GM18505 (cell line): ENCODE data around the gene HRH3.
A peak's percentile ranks its signal among the peaks of the same experiment; 100 is the strongest.

Experiments
- ATAC-seq: cut with Tn5 transposase; IDR thresholded peaks from one replicate; pipeline ENCODE4 v1.9.1; 2021; ENCODE audit not compliant: unreplicated experiment
- POLR2A ChIP-seq: IDR thresholded peaks from 4 replicates; pipeline ENCODE4 v1.6.1; 2011; ENCODE audit warnings: borderline replicate concordance; ENCODE audit not compliant: insufficient read depth, insufficient read length; ENCODE audit errors: extremely low read depth

Gene HRH3

DNA sequence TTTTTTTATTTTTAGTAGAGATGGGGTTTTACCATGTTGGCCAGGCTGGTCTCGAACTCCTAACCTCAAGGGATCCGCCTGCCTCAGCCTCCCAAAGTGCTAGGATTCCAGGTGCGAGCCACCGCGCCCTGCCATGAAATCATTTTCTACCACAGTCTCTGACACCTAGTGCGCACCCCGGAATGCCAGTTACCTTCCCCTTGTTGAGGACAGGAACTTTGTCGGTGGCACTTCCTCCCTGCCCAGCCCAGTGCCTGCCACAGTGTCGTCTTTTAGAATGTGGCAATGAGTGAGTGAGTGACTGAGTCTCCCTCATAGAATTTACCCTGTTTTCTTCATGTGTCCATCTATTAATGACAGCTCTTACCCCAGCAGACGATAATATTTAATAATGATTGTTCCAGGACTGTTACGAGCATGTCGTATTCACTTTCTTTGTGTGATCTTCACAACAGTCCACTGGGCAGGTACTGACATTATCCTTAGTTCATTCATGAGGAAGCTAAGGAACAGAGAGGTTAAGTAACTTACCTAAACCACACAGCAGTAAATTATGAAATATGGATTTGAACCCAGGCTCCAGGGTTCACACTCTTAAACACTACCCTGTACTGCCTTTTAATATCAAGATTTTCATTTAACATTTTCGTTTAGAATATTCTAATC lies 20.1 kb upstream of the HRH3 start:
- ATAC-seq, result no peak
- no peak for TF ChIP-seq POLR2A

- ATAC-seq, result no peak
- no peak for TF ChIP-seq POLR2A
These were observed 19.3 kb upstream of the HRH3 start for GRCh38 chr20:62239278-62239879.

- no peak for TF ChIP-seq POLR2A
- peak; percentile 16 for ATAC-seq
These were observed 18.6 kb upstream of the HRH3 start for GRCh38 chr20:62238569-62239277.

GRCh38 chr20:62237801-62238568 lies 17.9 kb upstream of the HRH3 start, which contains the start of gene OSBPL2:
TSS of gene OSBPL2 (plus strand) at chr20:62238521. CDS start at chr20:62256185, 17,664 bp downstream.
- TF ChIP-seq POLR2A, result peak; percentile 48
- ATAC-seq, result peak; percentile 95

- TF ChIP-seq POLR2A, result no peak
- ATAC-seq, result no peak
These were observed 17.4 kb upstream of the HRH3 start for GRCh38 chr20:62237514-62237800.

GRCh38 chr20:62236766-62237513 lies 16.9 kb upstream of the HRH3 start:
- no peak for TF ChIP-seq POLR2A
- no peak for ATAC-seq

DNA sequence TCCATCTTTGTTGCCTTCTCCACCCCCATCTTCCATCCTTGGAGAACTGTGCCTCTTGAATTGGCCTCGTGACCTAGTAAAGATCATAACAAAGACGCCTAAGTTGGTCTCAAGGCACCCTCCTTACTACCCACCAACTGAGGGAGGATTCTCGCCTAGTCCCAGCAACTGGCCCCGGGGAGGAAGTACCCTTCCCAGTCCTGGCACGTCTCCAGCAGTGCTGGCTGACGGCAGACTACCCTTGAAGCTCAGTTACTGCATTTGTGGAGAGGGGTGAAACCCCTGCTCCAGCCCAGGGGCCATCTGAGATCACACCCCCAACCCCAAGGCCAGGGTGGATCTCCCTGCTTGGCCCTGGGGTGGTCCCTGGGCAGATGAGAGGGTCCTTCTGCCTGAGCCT lies 16.1 kb upstream of the HRH3 start:
- no peak for TF ChIP-seq POLR2A
- ATAC-seq, result no peak

DNA sequence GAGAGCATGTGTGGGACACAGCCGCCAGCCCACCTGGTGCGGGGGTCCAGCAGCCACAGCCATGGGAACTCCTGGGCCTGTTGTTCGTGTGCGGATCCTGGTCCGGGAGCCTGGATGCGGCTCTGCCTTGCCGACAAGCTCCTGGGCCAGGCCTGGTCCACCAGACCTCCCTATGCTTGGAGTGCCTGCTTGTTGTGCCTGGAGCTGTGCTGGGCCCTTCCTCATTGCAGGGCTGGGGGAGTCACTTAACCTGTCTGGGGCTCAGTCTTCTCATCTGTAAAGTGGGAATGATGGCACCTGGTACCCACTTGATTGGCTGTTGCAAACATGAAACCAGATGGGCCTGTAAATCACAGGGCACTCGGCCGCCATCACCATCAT lies 15.7 kb upstream of the HRH3 start:
- no peak for TF ChIP-seq POLR2A
- ATAC-seq, result no peak

DNA sequence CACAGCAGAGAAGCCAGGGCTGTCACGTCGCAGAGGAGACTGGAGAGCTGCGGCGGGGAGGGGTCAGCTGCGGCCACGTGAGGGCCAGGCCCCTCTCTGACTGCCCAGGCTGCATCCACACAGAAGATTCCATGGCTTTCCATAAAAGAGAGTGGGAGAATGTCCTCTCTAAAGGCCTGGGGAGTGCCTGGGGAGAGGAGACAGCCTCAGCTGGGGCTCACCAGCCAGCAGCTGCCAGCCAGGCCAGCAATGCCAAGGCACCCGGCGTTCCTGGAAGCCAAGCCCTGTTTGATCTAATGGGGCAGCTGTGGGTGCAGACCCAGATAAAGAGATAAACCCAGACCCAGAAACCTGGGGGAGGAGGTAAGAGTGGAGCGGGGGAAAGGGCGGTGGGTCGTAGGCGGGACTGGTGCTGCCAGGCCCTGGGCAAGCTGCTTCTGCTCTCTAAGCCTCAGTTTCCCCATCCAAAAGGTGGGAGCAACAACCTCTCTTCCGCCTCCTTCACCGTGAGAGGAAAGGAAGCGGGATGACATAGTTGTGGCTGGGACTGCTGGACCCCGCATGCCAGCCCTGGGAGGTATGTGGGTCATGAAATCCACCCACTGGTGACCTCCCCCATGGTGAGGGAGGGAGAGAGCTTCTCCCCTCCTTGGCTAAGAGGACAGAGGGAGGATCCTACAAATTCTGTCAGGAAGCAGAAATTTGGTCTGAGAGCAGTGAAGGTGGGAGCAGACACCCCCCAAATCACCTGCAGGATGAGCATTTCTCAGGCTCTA lies 15.1 kb upstream of the HRH3 start:
- TF ChIP-seq POLR2A, result no peak
- ATAC-seq, result no peak

DNA sequence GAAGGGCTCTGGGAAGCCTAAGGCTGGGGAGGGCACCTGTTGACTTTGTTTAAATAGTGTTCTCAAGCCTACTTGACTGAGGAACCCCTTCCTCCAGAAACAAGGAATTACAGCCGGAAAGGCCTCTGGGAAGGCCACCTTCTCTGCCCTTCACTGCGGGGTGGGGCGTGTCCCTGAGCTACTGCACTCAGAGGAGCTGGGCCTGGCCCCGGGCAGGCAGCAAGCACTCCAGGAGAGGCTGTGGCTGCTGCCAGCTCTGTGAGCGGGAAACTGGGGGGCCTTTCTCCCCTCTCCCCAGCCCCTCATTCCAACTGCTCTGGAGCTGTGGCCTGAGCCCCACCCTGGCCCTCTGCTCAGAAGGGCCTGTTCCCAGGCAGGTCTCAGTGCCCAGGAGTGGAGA lies 14.3 kb upstream of the HRH3 start:
- no peak for TF ChIP-seq POLR2A
- no peak for ATAC-seq

- no peak for TF ChIP-seq POLR2A
- ATAC-seq, result no peak
These were observed 13.6 kb upstream of the HRH3 start for GRCh38 chr20:62233684-62234083.
